Measurements from ENCODE around the gene PER2. TPM values are rescaled to one million over a fixed set of nuclear protein-coding genes. Genes with fewer than 3 reads are reported as not detected.

The PER2 gene
- total and polyA plus RNA-seq, 2 of the 13 experiments (the other 11 are each of a cell fraction or from before 2014, with no cell fraction given) = 5.1 to 9.4 TPM

DNA sequence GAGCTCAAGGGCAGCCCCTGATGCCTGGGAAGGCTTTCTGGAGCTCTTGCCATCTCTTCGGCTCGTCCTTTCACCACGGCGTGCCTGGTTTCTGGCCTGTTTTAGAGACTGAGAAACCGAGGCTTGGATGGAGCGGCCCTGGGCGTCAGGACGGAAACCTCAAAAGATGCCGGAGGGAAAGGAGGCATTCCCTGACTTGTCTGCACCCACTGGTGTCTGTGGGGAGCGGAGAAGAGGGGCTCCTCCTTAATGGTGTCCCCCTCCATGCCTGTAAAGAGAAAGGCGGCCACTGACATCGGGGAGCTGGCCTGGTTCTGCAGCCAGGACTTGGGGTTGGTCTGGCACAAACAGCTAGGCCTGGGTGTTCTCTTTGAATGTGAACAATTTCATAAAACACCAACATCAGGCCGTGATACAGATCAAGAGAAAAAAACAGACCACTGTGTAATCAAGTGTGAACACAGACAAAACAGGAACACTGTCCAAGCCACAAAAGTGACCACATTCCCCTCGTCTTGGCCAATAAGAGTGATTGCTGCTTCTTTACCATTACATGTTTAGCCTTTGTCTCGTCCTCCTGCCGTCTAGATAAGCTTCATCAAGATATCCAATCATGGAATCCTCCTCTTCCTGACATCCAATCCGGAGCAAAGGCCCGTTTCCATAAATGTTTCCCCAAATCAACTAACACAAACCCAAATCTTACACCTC is 84.3 kb downstream of the PER2 start:
- peak overlapping the region; percentile 46 for H3K27ac ChIP-seq (ENCODE audit: extremely low read length, insufficient read depth, low read length)
- TSS peak; percentile 98 for BruUV-seq (replicated peaks)
- ChIA-PET CTCF (ENCODE audit: low intra/inter-chr PET ratio, low total read pairs) (no interaction called here), POLR2A (interaction anchor here (1.0 to 1.8 kb wide), 5 partner anchors 17 to 143 kb away, joined by 3 to 8 read pairs (median 6); partner anchors contain the start of genes HES6 and SCLY)
- peak overlapping the region; percentile 94 for H3K4me2 ChIP-seq (ENCODE audit: low read depth, low read length)
- H4K20me1 ChIP-seq (ENCODE audit: insufficient read depth, low read length) = peaks cover 20% of the 10 kb centered on the region
- FAIRE-seq = no peak
- ATAC-seq = peak; percentile 14
- in situ Hi-C loops (cut with HindIII; ENCODE audit: extremely low pct_ligation_motif_present, low pct_unique_long_range_greater_than_20kb) = no loop called here
- H3K79me2 ChIP-seq (ENCODE audit: insufficient read depth, low read length) = peaks cover 42% of the 10 kb centered on the region
- peak overlapping the region; percentile 78 for H3K9ac ChIP-seq (ENCODE audit: insufficient read depth, low read depth, low read length)
- H3K36me3 ChIP-seq (replicated peaks in 1 of 2; ENCODE audit: control insufficient read depth in 1 of 2, insufficient read depth in 2 of 2, low read length in 2 of 2) = 0 out of 5 replicates have a peak, but pooled peaks cover 0 to 3% of the 10 kb centered on the region in 2 experiments
- peaks cover 39% of the 10 kb centered on the region for H3K4me1 ChIP-seq (ENCODE audit: insufficient read depth, low read length)
- H3K4me3 ChIP-seq (replicated peaks in 1 of 3; ENCODE audit: insufficient read depth in 1 of 3, low read depth in 2 of 3, low read length in 3 of 3) = peak overlapping the region; percentile 51 to 89 (median 51); a peak in 5 of 6 replicates
- intact Hi-C loops (cut with micrococcal nuclease; ENCODE audit: unreplicated experiment) = loop anchor here (1.0 to 5.0 kb wide), 2 partner anchors 38 to 59 kb away; partner anchors contain the start of gene HES6
- DNase-seq (ENCODE audit: low spot score) = no peak
- WGBS (ENCODE audit: low lambda C conversion rate) = 76% methylated on average over 18 of the region's 18 CpGs
- H2AFZ ChIP-seq (ENCODE audit: low read length) = peak overlapping the region; percentile 89
- H3K9me3 ChIP-seq (ENCODE audit: low read length) = no peaks in the 10 kb centered on the region
- peaks cover 2 to 33% of the 10 kb centered on the region in 2 experiments; a peak in 3 of 5 replicates for H3K27me3 ChIP-seq (ENCODE audit: control insufficient read depth in 1 of 2, insufficient read depth in 2 of 2, low read length in 2 of 2)
- TF ChIP-seq TBX2 (CRISPR knock-in tag; IDR thresholded peaks at IDR 0.05; ENCODE audit: borderline replicate concordance) (0 out of 2 replicates have a peak, but pooled peaks have one; percentile 42), ZNF296 (CRISPR knock-in tag; conservative IDR thresholded peaks at IDR 0.05) (0 out of 2 replicates have a peak, but pooled peaks have one; percentile 18), ZSCAN22 (CRISPR knock-in tag; IDR thresholded peaks at IDR 0.05) (no peak), ZNF251 (CRISPR knock-in tag; IDR thresholded peaks at IDR 0.05) (no peak), SMAD1 (CRISPR knock-in tag; IDR thresholded peaks at IDR 0.05; ENCODE audit: borderline replicate concordance, low read depth) (peak; percentile 19; the same call in 1 of the 2 replicates), GABPA (IDR thresholded peaks at IDR 0.05; ENCODE audit: low read depth, low read length) (no peak), GABPA (CRISPR knock-in tag; IDR thresholded peaks at IDR 0.05; ENCODE audit: low read depth) (no peak), REXO4 (CRISPR knock-in tag; IDR thresholded peaks at IDR 0.05; ENCODE audit: borderline replicate concordance) (0 out of 2 replicates have a peak, but pooled peaks have one; percentile 30), ATRX (CRISPR knock-in tag; IDR thresholded peaks at IDR 0.05; ENCODE audit: borderline replicate concordance) (no peak), IRF2 (CRISPR knock-in tag; IDR thresholded peaks at IDR 0.05) (no peak), HIVEP1 (CRISPR knock-in tag; IDR thresholded peaks at IDR 0.05) (peak; percentile 69), SRF (IDR thresholded peaks at IDR 0.05; ENCODE audit: low read depth, low read length) (no peak), FOXK1 (CRISPR knock-in tag; IDR thresholded peaks at IDR 0.05; ENCODE audit: borderline replicate concordance, low read depth) (no peak), ZNF30 (CRISPR knock-in tag; IDR thresholded peaks at IDR 0.05) (no peak), ZNF879 (CRISPR knock-in tag; IDR thresholded peaks at IDR 0.05) (0 out of 2 replicates have a peak, but pooled peaks have one; percentile 32), SP4 (CRISPR knock-in tag; IDR thresholded peaks at IDR 0.05) (peak; percentile 27; the same call in 1 of the 2 replicates)
- TF ChIP-seq, protein P1, sequence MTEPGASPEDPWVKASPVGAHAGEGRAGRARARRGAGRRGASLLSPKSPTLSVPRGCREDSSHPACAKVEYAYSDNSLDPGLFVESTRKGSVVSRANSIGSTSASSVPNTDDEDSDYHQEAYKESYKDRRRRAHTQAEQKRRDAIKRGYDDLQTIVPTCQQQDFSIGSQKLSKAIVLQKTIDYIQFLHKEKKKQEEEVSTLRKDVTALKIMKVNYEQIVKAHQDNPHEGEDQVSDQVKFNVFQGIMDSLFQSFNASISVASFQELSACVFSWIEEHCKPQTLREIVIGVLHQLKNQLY (CRISPR knock-in tag; IDR thresholded peaks at IDR 0.05) = no peak
- TF ChIP-seq, protein P2, sequence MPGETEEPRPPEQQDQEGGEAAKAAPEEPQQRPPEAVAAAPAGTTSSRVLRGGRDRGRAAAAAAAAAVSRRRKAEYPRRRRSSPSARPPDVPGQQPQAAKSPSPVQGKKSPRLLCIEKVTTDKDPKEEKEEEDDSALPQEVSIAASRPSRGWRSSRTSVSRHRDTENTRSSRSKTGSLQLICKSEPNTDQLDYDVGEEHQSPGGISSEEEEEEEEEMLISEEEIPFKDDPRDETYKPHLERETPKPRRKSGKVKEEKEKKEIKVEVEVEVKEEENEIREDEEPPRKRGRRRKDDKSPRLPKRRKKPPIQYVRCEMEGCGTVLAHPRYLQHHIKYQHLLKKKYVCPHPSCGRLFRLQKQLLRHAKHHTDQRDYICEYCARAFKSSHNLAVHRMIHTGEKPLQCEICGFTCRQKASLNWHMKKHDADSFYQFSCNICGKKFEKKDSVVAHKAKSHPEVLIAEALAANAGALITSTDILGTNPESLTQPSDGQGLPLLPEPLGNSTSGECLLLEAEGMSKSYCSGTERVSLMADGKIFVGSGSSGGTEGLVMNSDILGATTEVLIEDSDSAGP (CRISPR knock-in tag; IDR thresholded peaks at IDR 0.05; ENCODE audit: borderline replicate concordance) = peak; percentile 66; the same call in 1 of the 2 replicates
- TF ChIP-seq, protein P3, sequence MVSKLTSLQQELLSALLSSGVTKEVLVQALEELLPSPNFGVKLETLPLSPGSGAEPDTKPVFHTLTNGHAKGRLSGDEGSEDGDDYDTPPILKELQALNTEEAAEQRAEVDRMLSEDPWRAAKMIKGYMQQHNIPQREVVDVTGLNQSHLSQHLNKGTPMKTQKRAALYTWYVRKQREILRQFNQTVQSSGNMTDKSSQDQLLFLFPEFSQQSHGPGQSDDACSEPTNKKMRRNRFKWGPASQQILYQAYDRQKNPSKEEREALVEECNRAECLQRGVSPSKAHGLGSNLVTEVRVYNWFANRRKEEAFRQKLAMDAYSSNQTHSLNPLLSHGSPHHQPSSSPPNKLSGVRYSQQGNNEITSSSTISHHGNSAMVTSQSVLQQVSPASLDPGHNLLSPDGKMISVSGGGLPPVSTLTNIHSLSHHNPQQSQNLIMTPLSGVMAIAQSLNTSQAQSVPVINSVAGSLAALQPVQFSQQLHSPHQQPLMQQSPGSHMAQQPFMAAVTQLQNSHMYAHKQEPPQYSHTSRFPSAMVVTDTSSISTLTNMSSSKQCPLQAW (CRISPR knock-in tag; IDR thresholded peaks at IDR 0.05) = peak; percentile 71
